Epidermal melanocyte (primary cell): ENCODE measurements around the gene RPLP2.

ENCODE experiments used
- DNase-seq: peaks from one replicate; pipeline ENCODE4 v3.0.0; 2011; ENCODE audit warnings: low spot score; ENCODE audit not compliant: insufficient read length

RPLP2 gene

GRCh38 chr11:834371-835316, 24.9 kb downstream of the RPLP2 start:
- peak; percentile 57 for DNase-seq

GRCh38 chr11:836274-836673, 26.5 kb downstream of the RPLP2 start:
- DNase-seq = no peak

- DNase-seq = no peak
These were observed 26.9 kb downstream of the RPLP2 start for GRCh38 chr11:836700-837099.

- no peak for DNase-seq
These were observed 27.6 kb downstream of the RPLP2 start for GRCh38 chr11:837189-837989.

- DNase-seq = no peak
These were observed 28.2 kb downstream of the RPLP2 start for GRCh38 chr11:837990-838307.

- DNase-seq = no peak
These were observed 28.9 kb downstream of the RPLP2 start for GRCh38 chr11:838441-839279.

- DNase-seq = no peak
These were observed 29.5 kb downstream of the RPLP2 start for GRCh38 chr11:839280-839623.

GRCh38 chr11:839875-840617, 30.3 kb downstream of the RPLP2 start:
- no peak for DNase-seq

GRCh38 chr11:841981-842369, 32.2 kb downstream of the RPLP2 start:
- no peak for DNase-seq

GRCh38 chr11:842370-843002, 32.7 kb downstream of the RPLP2 start, which contains the start of the genes POLR2L and TSPAN4:
Gene POLR2L, minus strand, starts transcription at chr11:842529. Its CDS starts 21 bp downstream, at chr11:842508.
Gene TSPAN4, plus strand, starts transcription at chr11:842852. Its CDS starts 7,453 bp downstream, at chr11:850305.
- peak; percentile 92 for DNase-seq

- no peak for DNase-seq
These were observed 33.4 kb downstream of the RPLP2 start for GRCh38 chr11:843086-843734.

GRCh38 chr11:843818-844692, 34.3 kb downstream of the RPLP2 start:
- DNase-seq = peak; percentile 91

GRCh38 chr11:844693-845644, 35.2 kb downstream of the RPLP2 start:
- DNase-seq = peak; percentile 99

- DNase-seq = no peak
These were observed 36.2 kb downstream of the RPLP2 start for GRCh38 chr11:845872-846495.

- no peak for DNase-seq
These were observed 36.8 kb downstream of the RPLP2 start for GRCh38 chr11:846496-847098.

- DNase-seq = no peak
These were observed 38.1 kb downstream of the RPLP2 start for GRCh38 chr11:847876-848275.
